ENCODE data around the gene TSPAN32.

Gene TSPAN32

GRCh38 chr11:2314136-2314524 is 12.3 kb downstream of the TSPAN32 start:
- TF ChIP-seq CTCF (IDR thresholded peaks at IDR 0.05): no peak

- TF ChIP-seq CTCF (IDR thresholded peaks at IDR 0.05): no peak
Measured at GRCh38 chr11:2314525-2315394, 12.9 kb downstream of the TSPAN32 start.

GRCh38 chr11:2315395-2316168 is 13.8 kb downstream of the TSPAN32 start:
- TF ChIP-seq CTCF (IDR thresholded peaks at IDR 0.05): no peak

- no peak for TF ChIP-seq CTCF (IDR thresholded peaks at IDR 0.05)
Measured at GRCh38 chr11:2316169-2316962, 14.6 kb downstream of the TSPAN32 start.

GRCh38 chr11:2316963-2317244 is 15.1 kb downstream of the TSPAN32 start:
- no peak for TF ChIP-seq CTCF (IDR thresholded peaks at IDR 0.05)

- no peak for TF ChIP-seq CTCF (IDR thresholded peaks at IDR 0.05)
Measured at GRCh38 chr11:2317354-2318050, 15.7 kb downstream of the TSPAN32 start.

- TF ChIP-seq CTCF (IDR thresholded peaks at IDR 0.05): no peak
Measured at GRCh38 chr11:2318123-2318522, 16.3 kb downstream of the TSPAN32 start.
